OCI-LY1 (cell line): ENCODE measurements around the gene DACT2.

Experiments used
- H2AFZ ChIP-seq: fragments of 200-600 bp; sonication (generic), shearing (Covaris generic); 2 replicates; pipeline ENCODE4 v1.6.0; 2014; ENCODE audit warnings: antibody characterized with exemption, mild to moderate bottlenecking, low read length
- H3F3A ChIP-seq: fragments of 200-600 bp; sonication (generic), shearing (Covaris generic); 2 replicates; pipeline ENCODE4 v1.6.0; 2014; ENCODE audit warnings: mild to moderate bottlenecking, antibody characterized with exemption, low read length, moderate library complexity; ENCODE audit not compliant: insufficient read depth
- H3K27ac ChIP-seq: fragments of 200-600 bp; sonication (generic); 2 replicates; pipeline ENCODE4 v1.5.1; 2014; ENCODE audit warnings: low read length, mixed run types, mild to moderate bottlenecking, low read depth; ENCODE audit not compliant: poor library complexity, severe bottlenecking
- H3K27me3 ChIP-seq: fragments of 200-600 bp; sonication (generic); 2 replicates; pipeline ENCODE4 v1.6.0; 2014; ENCODE audit warnings: antibody characterized with exemption, mild to moderate bottlenecking, low read length, moderate library complexity; ENCODE audit not compliant: insufficient read depth
- H3K36me3 ChIP-seq: fragments of 200-600 bp; sonication (generic); 2 replicates; pipeline ENCODE4 v1.6.1; 2014; ENCODE audit warnings: mild to moderate bottlenecking, antibody characterized with exemption, low read length, moderate library complexity, mixed read lengths; ENCODE audit not compliant: insufficient read depth
- H3K4me1 ChIP-seq: fragments of 200-600 bp; sonication (generic); 2 replicates; pipeline ENCODE4 v1.5.1; 2014; ENCODE audit warnings: mild to moderate bottlenecking, low read length, moderate library complexity; ENCODE audit not compliant: insufficient read depth, severe bottlenecking
- H3K4me2 ChIP-seq: fragments of 200-600 bp; sonication (generic), shearing (Covaris generic); 2 replicates; pipeline ENCODE4 v1.6.1; 2014; ENCODE audit warnings: low read length
- H3K4me3 ChIP-seq: fragments of 200-600 bp; sonication (generic); 2 replicates; pipeline ENCODE4 v1.5.1; 2014; ENCODE audit warnings: low read length, low read depth, mild to moderate bottlenecking, mixed read lengths; ENCODE audit not compliant: poor library complexity, severe bottlenecking
- H3K79me2 ChIP-seq: fragments of 200-600 bp; shearing (Covaris generic); 2 replicates; pipeline ENCODE4 v1.6.1; 2016; ENCODE audit warnings: mixed run types, low read length, mixed read lengths; ENCODE audit not compliant: insufficient read depth
- H3K9ac ChIP-seq: fragments of 200-600 bp; sonication (generic), shearing (Covaris generic); 2 replicates; pipeline ENCODE4 v1.6.1; 2014; ENCODE audit warnings: mild to moderate bottlenecking, low read length, mixed read lengths
- H3K9me2 ChIP-seq: fragments of 200-600 bp; sonication (generic), shearing (Covaris generic); 2 replicates; pipeline ENCODE4 v1.6.1; 2014; ENCODE audit warnings: low read depth, mild to moderate bottlenecking, low read length, mixed read lengths
- H3K9me3 ChIP-seq: fragments of 200-600 bp; shearing (Covaris generic); 2 replicates; pipeline ENCODE4 v1.6.1; 2014; ENCODE audit warnings: low read length, mixed read lengths
- H4K20me1 ChIP-seq: fragments of 200-600 bp; sonication (generic), shearing (Covaris generic); 2 replicates; pipeline ENCODE4 v1.6.0; 2016; ENCODE audit warnings: mild to moderate bottlenecking, low read length; ENCODE audit not compliant: insufficient read depth
- CTCF ChIP-seq: fragments of 200-600 bp; sonication (generic), shearing (Covaris generic); IDR thresholded peaks from 2 replicates; pipeline ENCODE4 v1.5.1; 2017; ENCODE audit warnings: mild to moderate bottlenecking, antibody characterized with exemption, low read length, moderate library complexity, mixed read lengths
- EZH2 ChIP-seq: fragments of 200-600 bp; sonication (generic), shearing (Covaris generic); IDR thresholded peaks from 2 replicates; pipeline ENCODE4 v1.8.0; 2017; ENCODE audit warnings: borderline replicate concordance, mixed run types, mild to moderate bottlenecking, antibody characterized with exemption, low read length, moderate library complexity, mixed read lengths

The DACT2 gene

GRCh38 chr6:168315596-168315995, 4.0 kb downstream of the DACT2 start:
- H3K9ac ChIP-seq, result no peak overlapping the region
- H3K27ac ChIP-seq, result no peak overlapping the region
- no peak overlapping the region for H3K4me2 ChIP-seq
- no peaks in the 10 kb centered on the region for H3K9me2 ChIP-seq
- no peaks in the 10 kb centered on the region for H3K9me3 ChIP-seq
- TF ChIP-seq EZH2, result no peak
- no peak for TF ChIP-seq CTCF
- no peaks in the 10 kb centered on the region for H4K20me1 ChIP-seq
- no peaks in the 10 kb centered on the region for H3K27me3 ChIP-seq
- H3K4me3 ChIP-seq, result no peak overlapping the region
- H3K36me3 ChIP-seq, result no peaks in the 10 kb centered on the region
- no peak overlapping the region for H2AFZ ChIP-seq
- no peaks in the 10 kb centered on the region for H3F3A ChIP-seq
- no peaks in the 10 kb centered on the region for H3K4me1 ChIP-seq
- no peaks in the 10 kb centered on the region for H3K79me2 ChIP-seq

- no peak for TF ChIP-seq CTCF
- no peak for TF ChIP-seq EZH2
- H3K4me2 ChIP-seq, result no peak overlapping the region
- no peak overlapping the region for H2AFZ ChIP-seq
- no peaks in the 10 kb centered on the region for H3K36me3 ChIP-seq
- H3K9me3 ChIP-seq, result no peaks in the 10 kb centered on the region
- H3K79me2 ChIP-seq, result no peaks in the 10 kb centered on the region
- H3K27me3 ChIP-seq, result no peaks in the 10 kb centered on the region
- H3K9me2 ChIP-seq, result no peaks in the 10 kb centered on the region
- no peaks in the 10 kb centered on the region for H3K4me1 ChIP-seq
- H3K4me3 ChIP-seq, result no peak overlapping the region
- no peaks in the 10 kb centered on the region for H3F3A ChIP-seq
- H3K9ac ChIP-seq, result no peak overlapping the region
- no peaks in the 10 kb centered on the region for H4K20me1 ChIP-seq
- no peak overlapping the region for H3K27ac ChIP-seq
These were observed 4.6 kb downstream of the DACT2 start for GRCh38 chr6:168314948-168315347.

GRCh38 chr6:168314021-168314420, 5.6 kb downstream of the DACT2 start:
- Histone ChIP-seq H3K4me2 (no peak overlapping the region), H4K20me1 (no peaks in the 10 kb centered on the region), H3K79me2 (no peaks in the 10 kb centered on the region), H3K4me1 (no peaks in the 10 kb centered on the region), H3K9ac (no peak overlapping the region), H3F3A (no peaks in the 10 kb centered on the region), H3K27me3 (no peaks in the 10 kb centered on the region), H2AFZ (no peak overlapping the region), H3K27ac (no peak overlapping the region), H3K36me3 (no peaks in the 10 kb centered on the region), H3K9me2 (no peaks in the 10 kb centered on the region), H3K9me3 (no peaks in the 10 kb centered on the region), H3K4me3 (no peak overlapping the region)
- TF ChIP-seq CTCF (no peak), EZH2 (no peak)
